NCI-H69 (cell line): ENCODE results near the gene CNTNAP2.

Experiments
- DNase-seq: peaks from one replicate; lab custom pipeline; 2025; lab: John Stamatoyannopoulos, UW

The CNTNAP2 gene

GRCh38 chr7:148304083-148304335, 2187.4 kb downstream of the CNTNAP2 start:
- DNase-seq, result no peak

- peak; percentile 84 for DNase-seq
Measured at GRCh38 chr7:148304456-148304855, 2187.9 kb downstream of the CNTNAP2 start.

- no peak for DNase-seq
Measured at GRCh38 chr7:148306759-148307158, 2190.2 kb downstream of the CNTNAP2 start.

GRCh38 chr7:148318102-148318811, 2201.7 kb downstream of the CNTNAP2 start:
- peak; percentile 77 for DNase-seq

- DNase-seq, result no peak
Measured at GRCh38 chr7:148318838-148319237, 2202.2 kb downstream of the CNTNAP2 start.

- DNase-seq, result peak; percentile 44
Measured at GRCh38 chr7:148319316-148319808, 2202.8 kb downstream of the CNTNAP2 start.

GRCh38 chr7:148325208-148325607, 2208.6 kb downstream of the CNTNAP2 start:
- DNase-seq, result no peak

- no peak for DNase-seq
Measured at GRCh38 chr7:148327379-148327778, 2210.8 kb downstream of the CNTNAP2 start.

GRCh38 chr7:148328906-148329305, 2212.3 kb downstream of the CNTNAP2 start:
- no peak for DNase-seq

- DNase-seq, result no peak
Measured at GRCh38 chr7:148330124-148330818, 2213.7 kb downstream of the CNTNAP2 start.

GRCh38 chr7:148330822-148331221, 2214.2 kb downstream of the CNTNAP2 start:
- DNase-seq, result no peak

GRCh38 chr7:148331456-148331855, 2214.9 kb downstream of the CNTNAP2 start:
- DNase-seq, result peak; percentile 9

- no peak for DNase-seq
Measured at GRCh38 chr7:148332191-148333186, 2215.9 kb downstream of the CNTNAP2 start.

- DNase-seq, result no peak
Measured at GRCh38 chr7:148334441-148334956, 2217.9 kb downstream of the CNTNAP2 start.

- DNase-seq, result peak; percentile 96
Measured at GRCh38 chr7:148334959-148335577, 2218.5 kb downstream of the CNTNAP2 start.

GRCh38 chr7:148335790-148336189, 2219.2 kb downstream of the CNTNAP2 start:
- DNase-seq, result no peak

GRCh38 chr7:148336411-148336810, 2219.8 kb downstream of the CNTNAP2 start:
- DNase-seq, result no peak

- no peak for DNase-seq
Measured at GRCh38 chr7:148337246-148337965, 2220.8 kb downstream of the CNTNAP2 start.

- no peak for DNase-seq
Measured at GRCh38 chr7:148337995-148338747, 2221.6 kb downstream of the CNTNAP2 start.
